Measurements from ENCODE around the gene UBA52. TPM values are rescaled to one million over a fixed set of nuclear protein-coding genes. Genes with fewer than 3 reads are reported as not detected.
"Not testable (repeated sequence)": the region's sequence is repeated elsewhere in the genome, so short reads cannot be mapped to it uniquely, and the experiment has no call there.

UBA52 gene
- total and polyA plus RNA-seq, 2 donors: 610 to 1,360 TPM

DNA sequence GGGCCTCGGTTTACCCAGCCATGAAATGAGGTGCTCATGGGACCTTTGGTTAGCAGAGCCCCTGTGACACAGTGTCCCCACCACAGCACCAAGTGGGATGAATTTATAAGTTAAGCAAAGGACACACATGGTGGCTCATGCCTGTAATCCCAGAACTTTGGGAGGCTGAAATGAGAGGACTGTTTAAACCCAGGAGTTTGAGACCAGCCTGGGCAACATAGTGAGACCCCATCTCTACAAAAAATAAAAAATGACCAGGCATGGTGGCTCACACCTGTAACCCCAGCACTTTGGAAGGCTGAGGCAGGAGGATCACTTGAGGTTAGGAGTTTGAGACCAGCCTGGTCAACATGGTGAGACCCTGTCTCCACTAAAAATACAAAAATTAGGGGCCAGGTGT lies 31.5 kb upstream of the UBA52 start:
- H3K27ac ChIP-seq (ENCODE audit: low read depth); H3K4me3 ChIP-seq (ENCODE audit: low read depth, low read length); DNase-seq (ENCODE audit: extremely low spot score); H3K36me3 ChIP-seq (ENCODE audit: insufficient read depth); H3K4me1 ChIP-seq (ENCODE audit: insufficient read depth): not testable (repeated sequence)
- WGBS: 93% methylated on average over 1 of the region's 1 CpG

DNA sequence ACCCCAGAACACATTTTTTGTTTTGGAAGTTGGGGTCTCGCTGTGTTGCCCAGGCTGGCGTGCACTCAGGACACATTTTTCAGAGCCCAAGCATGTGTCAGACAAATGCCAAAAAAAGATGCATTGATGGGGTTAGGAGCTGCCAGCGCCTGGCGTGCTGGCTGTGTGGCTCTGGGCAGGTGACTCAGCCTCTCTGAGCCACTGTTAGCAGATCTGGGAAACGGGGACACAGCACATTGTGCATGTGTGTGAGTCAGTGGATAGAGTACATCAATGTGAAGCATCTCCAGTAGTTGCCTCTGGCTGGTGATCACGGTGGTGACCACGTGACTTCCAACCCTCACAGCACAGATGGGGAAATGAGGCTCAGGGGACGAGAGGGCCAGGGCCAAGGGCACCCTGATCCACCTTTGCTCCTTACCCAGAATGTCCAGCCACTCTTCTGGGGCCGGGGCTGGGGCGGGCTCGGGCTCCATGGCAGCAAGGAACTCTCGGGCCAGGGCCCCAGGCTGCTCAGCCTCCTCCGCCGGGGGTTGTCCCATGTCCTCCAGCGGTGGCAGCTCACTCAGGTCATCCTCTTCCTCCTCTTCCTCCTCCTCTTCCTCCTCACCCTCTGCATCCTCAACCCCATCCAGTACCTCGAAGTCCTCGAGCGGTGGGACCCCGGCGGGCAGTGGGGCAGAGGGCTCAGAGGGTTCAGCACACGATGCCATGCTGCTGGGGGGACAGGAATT lies 30.2 kb upstream of the UBA52 start:
- Histone ChIP-seq H3K36me3 (ENCODE audit: insufficient read depth) (peaks cover 6% of the 10 kb centered on the region), H3K4me1 (ENCODE audit: insufficient read depth) (peaks cover 1% of the 10 kb centered on the region), H3K4me3 (ENCODE audit: low read depth, low read length) (no peak overlapping the region), H3K27ac (ENCODE audit: low read depth) (no peak overlapping the region)
- WGBS: 81% methylated on average over 21 of the region's 21 CpGs
- no peak for DNase-seq (ENCODE audit: extremely low spot score)

DNA sequence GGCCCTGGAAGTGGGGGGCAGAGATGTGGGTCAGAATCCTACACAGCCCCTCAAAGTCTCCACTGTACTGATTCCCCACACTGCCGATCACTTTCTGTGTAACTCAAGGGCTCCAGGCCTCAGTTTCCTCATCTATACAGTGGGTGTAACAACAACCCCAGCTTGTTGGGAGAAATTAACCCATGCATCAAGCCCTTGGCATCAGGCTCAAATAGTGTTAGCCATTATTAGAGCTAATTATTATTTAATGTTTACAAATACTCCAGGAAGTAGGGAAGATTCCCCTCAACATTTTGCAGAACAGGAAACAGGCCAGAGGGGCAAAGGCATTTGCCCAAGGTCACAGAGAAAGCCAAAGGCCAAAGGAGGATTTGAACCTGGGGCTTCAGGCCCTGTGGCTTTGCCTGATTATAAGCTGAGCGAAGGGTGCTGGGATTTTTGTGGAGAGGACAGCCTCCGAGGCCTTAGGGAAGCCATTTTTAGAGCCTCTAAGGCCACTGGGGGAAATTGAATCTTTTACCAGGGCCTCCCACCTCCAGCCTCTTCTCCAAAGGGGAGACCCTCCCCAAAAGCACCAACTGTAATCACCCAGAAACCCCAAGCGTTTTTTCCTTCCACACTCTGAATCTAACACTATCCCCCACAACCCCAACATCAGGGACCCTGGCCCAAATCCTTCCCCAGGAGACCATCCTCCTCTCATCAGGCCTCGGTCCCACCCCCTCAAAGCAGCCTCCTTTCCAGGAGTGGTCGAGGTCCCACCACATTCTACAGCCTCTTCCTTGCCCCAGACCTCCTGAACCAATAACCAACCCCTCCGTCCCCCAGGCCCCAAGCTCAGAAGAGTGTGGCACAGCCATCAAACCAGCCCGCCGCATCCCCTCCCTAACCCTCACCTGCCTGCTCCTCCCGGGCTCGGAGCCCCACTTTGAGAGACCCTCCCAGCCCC lies 29.4 kb upstream of the UBA52 start:
- peaks cover 5% of the 10 kb centered on the region for H3K36me3 ChIP-seq (ENCODE audit: insufficient read depth)
- DNase-seq (ENCODE audit: extremely low spot score): no peak
- WGBS: 16% methylated on average over 11 of the region's 11 CpGs
- peaks cover 1% of the 10 kb centered on the region for H3K4me1 ChIP-seq (ENCODE audit: insufficient read depth)
- peak overlapping the region; percentile 98 for H3K4me3 ChIP-seq (ENCODE audit: low read depth, low read length)
- peak overlapping the region; percentile 82 for H3K27ac ChIP-seq (ENCODE audit: low read depth)

DNA sequence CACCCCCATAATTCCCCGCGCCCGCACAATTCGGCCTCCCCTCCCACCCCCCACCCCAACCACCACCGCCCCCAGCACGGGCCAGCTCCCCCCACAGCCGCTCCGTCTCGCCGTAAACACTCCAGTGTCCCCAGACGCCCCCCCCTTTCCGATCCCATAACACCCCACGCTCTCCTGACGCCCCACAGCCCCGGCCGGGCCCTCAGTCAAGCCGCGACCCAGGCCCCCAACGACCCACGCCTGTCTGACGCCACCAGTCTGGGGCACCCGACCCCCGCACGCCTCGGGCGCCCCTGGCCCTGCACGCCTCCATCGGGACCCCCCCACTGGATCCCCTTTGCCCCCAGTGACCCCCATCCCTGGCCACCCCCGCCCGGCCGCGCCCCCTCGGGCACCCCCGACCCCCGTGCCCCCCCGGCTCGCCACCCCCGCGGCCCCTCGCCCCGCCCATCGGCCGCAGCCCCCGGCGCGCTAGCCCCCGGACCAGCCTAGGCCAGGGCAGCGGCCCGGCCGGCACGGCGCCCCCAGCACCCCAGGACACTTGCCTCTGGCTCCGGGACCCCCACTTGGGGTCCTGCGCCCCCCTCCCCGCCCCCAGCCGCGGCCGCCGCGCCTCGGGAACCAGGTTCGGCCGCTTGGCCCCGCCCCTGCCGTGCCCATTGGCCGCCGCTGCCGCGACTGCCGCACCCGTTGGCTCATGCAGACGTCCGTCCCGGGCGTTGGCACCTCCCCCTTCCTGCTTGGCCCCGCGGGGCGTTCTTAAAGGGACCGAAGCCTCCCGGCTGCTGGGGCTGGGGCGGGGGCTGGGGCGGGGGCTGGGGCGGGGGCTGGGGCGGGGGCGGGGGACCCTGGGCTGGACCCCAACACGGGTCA lies 28.5 kb upstream of the UBA52 start, which contains the start of gene FKBP8:
FKBP8 (minus strand) TSS at position 633 of the 873 bp plus-strand sequence. CDS start 1,603 bp downstream, outside the sequence.
- peak; percentile 64 for DNase-seq (ENCODE audit: extremely low spot score)
- H3K4me1 ChIP-seq (ENCODE audit: insufficient read depth): peaks cover 1% of the 10 kb centered on the region
- H3K27ac ChIP-seq (ENCODE audit: low read depth): peak within 1 kb of the TSS; percentile 82
- no peaks in the 10 kb centered on the region for H3K36me3 ChIP-seq (ENCODE audit: insufficient read depth)
- H3K4me3 ChIP-seq (ENCODE audit: low read depth, low read length): peak within 1 kb of the TSS; percentile 98
- 1% methylated on average over 85 of the region's 86 CpGs for WGBS

DNA sequence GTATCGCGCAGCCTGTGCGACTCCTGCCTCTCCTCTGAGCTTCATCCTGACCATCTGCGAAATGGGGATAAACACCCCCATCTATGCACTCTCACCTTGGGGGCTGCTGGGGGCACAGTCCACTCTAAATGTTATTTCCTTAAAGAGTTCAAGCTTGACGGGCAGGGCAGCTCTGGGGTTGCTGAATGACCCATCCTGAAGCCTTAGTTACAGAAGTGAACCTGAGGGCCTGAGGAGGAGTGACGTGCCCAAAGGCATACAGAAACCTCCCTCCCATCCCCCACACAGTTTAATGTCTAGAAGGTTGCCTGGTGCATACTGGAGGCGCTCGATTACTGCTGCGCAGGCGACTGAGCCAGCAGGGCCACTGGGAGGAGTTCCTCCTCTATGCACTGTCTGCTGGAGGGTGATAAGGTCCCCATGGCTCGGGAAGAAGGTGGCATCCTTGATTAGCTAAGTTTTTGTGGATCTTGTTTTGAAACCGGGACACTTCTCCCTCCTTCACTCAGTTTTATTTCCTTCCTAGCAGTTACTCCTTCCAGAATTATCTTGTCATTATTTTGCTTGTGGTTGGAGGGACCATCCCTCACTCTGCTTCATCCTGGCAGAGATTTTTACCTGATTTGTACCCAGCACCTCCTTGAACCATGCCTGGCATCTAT lies 27.7 kb upstream of the UBA52 start:
- Histone ChIP-seq H3K27ac (ENCODE audit: low read depth) (no peak overlapping the region), H3K36me3 (ENCODE audit: insufficient read depth) (no peaks in the 10 kb centered on the region)
- WGBS: 9% methylated on average over 12 of the region's 12 CpGs

DNA sequence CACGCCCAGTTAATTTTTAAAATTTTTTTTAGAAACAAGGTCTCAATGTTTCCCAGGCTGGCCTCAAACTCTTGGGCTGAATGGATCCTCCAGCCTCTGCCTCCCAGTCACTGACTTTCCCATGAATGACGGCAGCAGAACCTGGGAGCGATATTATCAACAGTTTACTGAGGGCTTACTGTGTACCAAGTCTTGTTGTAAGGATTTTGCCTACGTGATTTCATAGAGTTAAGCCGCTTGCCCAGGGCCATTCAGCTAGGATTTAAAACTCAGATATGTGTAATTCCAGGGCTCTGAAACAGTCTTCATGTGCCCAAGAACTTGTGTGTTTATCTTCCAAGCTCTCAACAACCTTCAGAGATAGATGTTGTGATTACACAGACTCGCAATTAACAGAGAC lies 20.0 kb upstream of the UBA52 start:
- WGBS: 40% methylated on average over 6 of the region's 6 CpGs
- H3K36me3 ChIP-seq (ENCODE audit: insufficient read depth): no peaks in the 10 kb centered on the region
- no peak overlapping the region for H3K27ac ChIP-seq (ENCODE audit: low read depth)
- H3K4me3 ChIP-seq (ENCODE audit: low read depth, low read length): no peak overlapping the region
- DNase-seq (ENCODE audit: extremely low spot score): no peak
- H3K4me1 ChIP-seq (ENCODE audit: insufficient read depth): no peaks in the 10 kb centered on the region

More for the DNA sequence above, 27.7 kb upstream of the UBA52 start:
- peak overlapping the region; percentile 98 for H3K4me3 ChIP-seq (ENCODE audit: low read depth, low read length)
- H3K4me1 ChIP-seq (ENCODE audit: insufficient read depth): peaks cover 1% of the 10 kb centered on the region
- no peak for DNase-seq (ENCODE audit: extremely low spot score)

DNA sequence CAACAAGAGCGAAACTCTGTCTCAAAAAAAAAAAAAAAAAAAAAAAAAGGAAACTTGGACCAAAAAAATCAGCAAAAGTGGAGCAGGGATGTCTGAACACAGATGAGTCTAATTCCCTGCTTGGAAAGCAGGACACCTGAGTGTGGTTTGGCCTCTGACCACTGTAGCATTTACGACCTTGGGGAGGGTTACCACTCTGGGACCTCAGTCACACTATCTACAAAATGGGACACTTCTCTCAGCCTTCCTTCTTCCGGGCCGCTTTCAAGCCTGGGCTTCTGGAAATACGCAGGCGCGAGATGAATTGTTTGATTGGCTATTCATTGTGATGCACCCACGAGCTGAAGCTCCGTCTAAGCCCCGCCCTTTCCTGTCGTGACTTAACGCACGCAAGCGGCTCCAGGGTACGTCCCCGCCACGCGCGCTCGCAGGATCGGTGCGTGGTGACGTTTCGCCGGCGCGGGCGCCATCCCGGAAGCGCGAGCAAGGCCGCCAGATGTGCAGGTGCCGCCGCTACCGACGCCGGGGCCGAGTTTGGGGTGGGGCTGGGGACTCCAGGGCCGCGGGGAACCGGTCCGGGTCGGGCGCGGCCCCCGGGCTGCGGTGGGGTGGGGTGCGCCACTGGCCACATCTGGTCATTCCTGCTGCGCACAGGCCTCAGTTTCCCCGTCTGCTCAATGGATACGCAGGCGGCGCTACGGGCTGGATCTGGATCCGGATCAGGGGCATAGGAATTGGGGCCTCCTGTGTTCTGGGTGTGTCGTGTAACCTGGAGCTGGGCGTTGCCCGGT lies 14.1 kb upstream of the UBA52 start, which contains the start of gene KXD1:
KXD1 (plus strand) TSS at position 460 of the 791 bp plus-strand sequence. CDS start 4,187 bp downstream, outside the sequence.
- Histone ChIP-seq H3K36me3 (ENCODE audit: insufficient read depth) (no peaks in the 10 kb centered on the region), H3K4me3 (ENCODE audit: low read depth, low read length) (peak within 1 kb of the TSS; percentile 95), H3K4me1 (ENCODE audit: insufficient read depth) (no peaks in the 10 kb centered on the region), H3K27ac (ENCODE audit: low read depth) (peak within 1 kb of the TSS; percentile 94)
- DNase-seq (ENCODE audit: extremely low spot score): peak; percentile 95
- under 1% methylated on average over 58 of the region's 58 CpGs for WGBS

DNA sequence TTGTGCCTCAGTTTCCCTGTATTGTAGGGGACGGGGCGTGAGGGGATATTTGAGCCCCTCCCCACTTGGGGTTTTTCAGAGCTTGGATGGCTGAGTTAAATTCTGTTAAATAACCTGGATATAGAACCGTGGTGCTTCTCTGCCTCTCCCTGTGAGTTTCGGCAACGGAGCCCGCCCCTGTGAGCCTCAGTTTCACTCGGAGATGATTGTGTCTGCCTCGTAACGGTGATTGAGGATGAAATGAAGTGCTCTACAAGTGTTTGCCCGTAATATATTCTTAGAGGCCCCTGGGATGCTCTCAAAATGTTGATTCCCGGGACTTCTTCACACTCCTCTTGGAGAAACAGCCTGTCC lies 13.5 kb upstream of the UBA52 start:
- no peaks in the 10 kb centered on the region for H3K36me3 ChIP-seq (ENCODE audit: insufficient read depth)
- DNase-seq (ENCODE audit: extremely low spot score): no peak
- H3K4me1 ChIP-seq (ENCODE audit: insufficient read depth): no peaks in the 10 kb centered on the region
- peak overlapping the region; percentile 95 for H3K4me3 ChIP-seq (ENCODE audit: low read depth, low read length)
- H3K27ac ChIP-seq (ENCODE audit: low read depth): peak overlapping the region; percentile 94
- WGBS: 4% methylated on average over 11 of the region's 11 CpGs

DNA sequence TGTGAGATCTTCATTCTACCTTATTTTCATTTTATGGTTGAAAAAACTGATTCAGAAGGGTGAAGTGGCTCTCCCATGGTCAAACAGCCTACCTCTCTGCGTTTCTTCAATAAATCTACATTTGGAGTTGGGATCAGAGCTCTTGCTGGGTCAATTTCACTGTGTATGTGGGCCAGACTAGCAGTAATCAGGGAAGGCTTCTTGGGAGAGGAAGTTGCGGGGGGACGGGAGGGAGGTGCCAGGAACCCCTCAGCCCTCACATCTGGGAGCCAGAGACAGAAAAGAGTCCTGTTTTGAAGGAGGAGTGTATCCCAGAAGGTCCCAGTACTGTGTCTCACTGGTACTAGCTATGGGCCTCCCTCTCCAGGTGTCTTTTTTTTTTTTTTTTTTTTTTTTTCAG lies 13.1 kb upstream of the UBA52 start:
- no peak for DNase-seq (ENCODE audit: extremely low spot score)
- Histone ChIP-seq H3K4me3 (ENCODE audit: low read depth, low read length) (peak overlapping the region; percentile 95), H3K27ac (ENCODE audit: low read depth) (no peak overlapping the region), H3K36me3 (ENCODE audit: insufficient read depth) (no peaks in the 10 kb centered on the region), H3K4me1 (ENCODE audit: insufficient read depth) (no peaks in the 10 kb centered on the region)
- 64% methylated on average over 3 of the region's 3 CpGs for WGBS

DNA sequence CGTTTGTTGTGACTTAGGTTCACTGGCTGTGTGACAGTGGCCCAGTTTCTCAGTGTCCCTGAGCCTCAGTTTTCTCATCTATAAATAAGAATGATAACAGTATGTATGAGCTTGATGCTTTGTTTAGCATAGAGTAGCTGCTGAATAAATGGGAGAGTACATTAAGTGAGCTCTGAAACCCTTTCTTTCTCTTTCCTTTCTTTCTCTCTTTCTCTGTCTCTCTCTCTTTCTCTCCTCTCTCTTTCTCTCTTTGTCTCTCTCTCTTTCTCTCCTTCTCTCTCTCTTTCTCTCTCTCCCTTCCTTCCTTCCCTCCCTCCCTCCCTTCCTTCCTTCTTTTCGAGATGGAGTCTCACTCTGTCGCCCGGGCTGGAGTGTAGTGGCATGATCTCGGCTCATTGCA lies 12.0 kb upstream of the UBA52 start:
- Histone ChIP-seq H3K27ac (ENCODE audit: low read depth) (no peak overlapping the region), H3K4me1 (ENCODE audit: insufficient read depth) (no peaks in the 10 kb centered on the region), H3K4me3 (ENCODE audit: low read depth, low read length) (no peak overlapping the region), H3K36me3 (ENCODE audit: insufficient read depth) (no peaks in the 10 kb centered on the region)
- 61% methylated on average over 5 of the region's 5 CpGs for WGBS
- no peak for DNase-seq (ENCODE audit: extremely low spot score)

DNA sequence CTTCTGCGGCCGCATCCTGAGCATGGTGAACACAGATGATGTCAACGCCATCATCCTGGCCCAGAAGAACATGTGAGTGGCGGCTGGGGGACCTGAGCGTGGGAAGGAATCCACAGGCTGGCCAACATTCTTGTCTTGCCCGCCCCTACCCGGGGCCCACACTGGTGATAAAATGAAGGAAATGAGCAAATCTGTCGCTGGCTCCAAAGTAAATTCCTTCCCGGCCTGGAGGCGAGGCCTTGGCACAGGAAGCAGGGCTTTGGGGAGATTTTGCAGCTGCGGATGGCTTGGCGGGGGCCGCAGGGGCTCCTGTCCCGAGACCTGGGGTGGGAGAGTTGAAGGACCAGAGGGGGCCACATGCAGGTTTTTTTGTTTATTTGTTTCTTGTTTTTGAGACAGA lies 9.6 kb upstream of the UBA52 start:
- WGBS: 44% methylated on average over 14 of the region's 14 CpGs
- Histone ChIP-seq H3K27ac (ENCODE audit: low read depth) (peak overlapping the region; percentile 44), H3K36me3 (ENCODE audit: insufficient read depth) (no peaks in the 10 kb centered on the region), H3K4me3 (ENCODE audit: low read depth, low read length) (no peak overlapping the region), H3K4me1 (ENCODE audit: insufficient read depth) (no peaks in the 10 kb centered on the region)
- no peak for DNase-seq (ENCODE audit: extremely low spot score)

DNA sequence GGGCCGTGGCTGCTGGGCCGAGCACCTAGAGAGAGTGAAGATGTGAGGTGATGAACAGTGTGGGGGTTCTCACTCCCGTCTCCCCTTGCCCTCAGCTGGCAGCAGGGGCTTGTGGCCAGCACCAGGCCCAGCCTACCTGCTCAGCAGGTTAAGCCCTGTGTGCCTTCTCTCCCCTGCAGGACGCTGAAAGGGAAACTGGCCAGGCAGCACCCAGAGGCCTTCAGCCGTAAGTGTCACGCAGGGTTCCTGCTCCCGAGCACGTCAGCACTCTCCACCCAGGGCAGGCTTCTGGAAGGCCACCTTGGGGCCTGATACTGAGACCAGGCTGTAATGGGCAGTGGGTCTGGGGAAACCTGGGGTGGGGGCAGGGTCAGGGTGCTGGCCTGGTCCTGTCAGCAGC lies 4.7 kb upstream of the UBA52 start:
- WGBS: 91% methylated on average over 8 of the region's 8 CpGs
- no peak for DNase-seq (ENCODE audit: extremely low spot score)
- Histone ChIP-seq H3K4me1 (ENCODE audit: insufficient read depth) (no peaks in the 10 kb centered on the region), H3K4me3 (ENCODE audit: low read depth, low read length) (no peak overlapping the region), H3K27ac (ENCODE audit: low read depth) (no peak overlapping the region), H3K36me3 (ENCODE audit: insufficient read depth) (peaks cover 4% of the 10 kb centered on the region)

Measured in urinary bladder (tissue), 4 donors.